Hematopoietic multipotent progenitor cell (in vitro differentiated cells): ENCODE measurements around the gene SIRT4. TPM values are rescaled to one million over a fixed set of nuclear protein-coding genes. Genes with fewer than 3 reads are reported as not detected.
A peak's percentile ranks its signal among the peaks of the same experiment; 100 is the strongest.
"Not testable (repeated sequence)": the region's sequence is repeated elsewhere in the genome, so short reads cannot be mapped to it uniquely, and the experiment has no call there.

Experiments used
- DNase-seq, 3 donors: peaks; one replicate each; pipeline ENCODE4 v3.0.0-alpha.2; 2011 to 2015; ENCODE audit warnings: low read depth in 2 of 3, low spot score in 2 of 3
- total RNA-seq: library from RNA; depleted of rRNA; stranded (reverse); fragments of >200 nt; gene quantifications from one replicate; pipeline ENCODE4 v1.2.3, GENCODE V29; 2012

The SIRT4 gene
- total RNA-seq, 1 donor = 1.1 TPM

DNA sequence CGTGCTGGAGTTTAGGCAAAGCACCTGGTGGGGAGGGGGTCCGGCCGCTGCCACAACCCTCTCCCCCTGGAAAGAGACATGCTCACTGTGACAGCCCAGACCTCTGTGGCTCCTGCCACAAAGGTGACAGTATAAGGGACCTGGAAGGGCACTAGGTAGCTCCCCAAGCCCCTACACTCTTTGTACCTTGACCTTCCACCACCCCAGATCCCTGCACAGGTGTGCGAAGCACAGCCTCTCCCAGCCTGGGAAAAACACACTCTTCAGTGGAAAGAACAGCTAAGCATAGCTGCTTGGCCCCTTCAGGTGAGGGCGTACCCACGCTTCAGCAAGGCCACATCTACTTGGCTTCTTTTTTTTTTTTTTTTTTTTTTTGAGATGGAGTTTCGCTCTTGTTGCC, 30.4 kb downstream of the SIRT4 start:
- DNase-seq = no peak

DNA sequence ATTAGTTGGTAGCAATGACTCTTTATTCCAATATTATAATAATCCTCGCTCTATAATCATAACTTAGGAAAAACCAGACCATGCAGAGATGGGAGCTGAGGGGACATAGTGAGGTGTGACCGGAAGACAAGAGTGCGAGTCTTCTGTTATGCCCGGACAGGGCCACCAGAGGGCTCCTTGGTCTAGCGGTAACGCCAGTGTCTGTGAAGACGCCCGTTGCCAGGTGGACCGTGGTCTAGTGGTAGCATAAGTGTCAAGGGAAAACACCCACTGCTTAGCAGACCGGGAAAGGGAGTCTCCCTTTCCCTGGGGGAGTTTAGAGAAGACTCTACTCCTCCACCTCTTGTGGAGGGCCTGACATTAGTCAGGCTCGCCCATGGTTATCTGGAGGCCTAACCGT, 33.3 kb downstream of the SIRT4 start:
- DNase-seq = peak in 1 of 3 donors; percentile 40

DNA sequence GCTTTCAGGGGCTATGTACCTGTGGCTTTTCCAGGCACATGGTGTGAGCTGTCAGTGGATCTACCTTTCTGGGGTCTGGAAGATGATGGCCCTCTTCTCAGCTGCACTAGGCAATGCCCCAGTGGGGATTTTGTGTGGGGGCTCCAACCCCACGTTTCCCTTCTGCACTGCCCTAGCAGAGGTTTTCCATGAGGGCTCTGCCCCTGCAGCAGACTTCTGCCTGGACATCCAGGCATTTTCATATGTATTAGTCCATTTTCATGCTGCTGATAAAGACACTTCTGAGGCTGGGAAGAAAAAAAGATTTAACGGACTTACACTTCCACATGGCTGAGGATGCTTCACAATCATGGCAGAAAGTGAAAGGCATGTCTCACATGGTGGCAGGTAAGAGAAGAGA, 34.3 kb downstream of the SIRT4 start:
- DNase-seq = not testable (repeated sequence)

DNA sequence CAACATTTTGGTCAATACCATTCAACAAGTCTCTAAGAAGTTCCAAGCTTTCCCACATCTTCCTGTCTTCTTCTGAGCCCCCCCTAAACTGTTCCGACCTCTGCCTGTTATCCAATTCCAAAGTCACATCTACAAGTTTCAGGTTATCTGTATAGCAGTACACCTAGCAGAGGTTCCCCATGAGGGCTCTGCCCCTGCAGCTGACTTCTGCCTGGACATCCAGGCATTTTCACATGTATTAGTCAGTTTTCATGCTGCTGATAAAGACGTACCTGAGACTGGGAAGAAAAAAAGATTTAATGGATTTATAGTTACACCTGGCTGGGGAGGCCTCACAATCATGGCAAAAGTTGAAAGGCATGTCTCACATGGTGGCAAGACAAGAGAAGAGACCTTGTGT, 35.6 kb downstream of the SIRT4 start:
- no peak for DNase-seq

DNA sequence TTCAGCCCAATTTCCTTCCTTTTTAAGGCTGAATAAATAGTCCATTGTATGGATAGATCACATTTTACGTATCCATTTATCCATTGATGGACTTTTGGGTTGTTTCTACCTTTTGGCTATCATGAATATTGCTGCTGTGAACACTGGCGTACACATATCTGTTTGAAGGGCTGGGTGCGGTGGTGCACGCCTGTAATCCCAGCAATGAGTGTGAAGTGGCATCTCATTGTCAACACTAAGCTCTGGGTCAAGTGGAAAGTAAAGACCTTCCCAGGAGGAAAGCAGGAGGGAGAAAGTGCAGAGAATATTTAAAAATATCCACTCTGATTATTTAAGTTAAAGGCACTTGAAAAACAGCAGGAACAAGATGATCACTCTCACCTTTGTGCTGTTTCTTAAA, 37.1 kb downstream of the SIRT4 start:
- DNase-seq = no peak

DNA sequence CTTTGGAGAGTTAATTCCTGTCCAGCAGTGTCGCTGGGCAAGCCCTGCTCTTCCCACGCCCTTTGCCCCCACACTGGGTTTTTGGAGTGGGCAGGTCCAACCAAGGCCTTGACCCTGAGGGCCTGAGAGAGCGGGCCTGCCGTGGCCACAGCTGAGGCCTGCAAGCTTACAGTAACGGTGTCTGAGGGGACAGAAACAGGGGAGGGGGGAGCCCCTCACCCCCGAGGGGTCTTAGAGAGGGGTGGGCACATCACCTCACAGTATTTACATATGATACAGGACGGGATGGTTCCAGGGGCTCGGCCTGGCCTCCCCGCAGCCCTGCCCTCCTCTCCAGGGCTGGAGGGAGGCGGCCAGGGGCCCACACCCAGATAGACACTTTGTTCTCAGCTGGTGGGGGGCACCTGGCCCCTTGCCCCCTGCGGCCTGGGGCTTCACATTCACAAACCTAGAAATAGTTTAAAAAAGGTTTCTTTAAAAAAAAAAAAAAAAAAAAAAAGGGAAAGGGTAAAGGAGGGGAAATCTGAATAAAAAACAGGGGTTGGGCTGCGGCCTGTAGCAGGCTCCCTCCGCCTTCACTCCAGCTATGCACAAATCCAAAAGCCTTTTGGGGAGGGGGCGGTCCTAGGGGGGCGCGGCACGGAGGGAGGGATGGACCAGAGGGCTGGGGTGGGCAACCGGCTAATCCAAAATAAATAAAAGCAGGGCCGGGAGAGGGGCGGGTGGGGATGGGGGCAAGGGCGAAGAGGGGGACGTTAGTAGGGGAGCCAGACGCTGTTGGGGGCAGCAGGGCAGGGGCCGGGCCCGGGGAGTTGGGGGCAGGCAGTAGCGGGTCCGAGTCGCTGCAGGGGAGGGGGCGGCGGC, 40.3 kb downstream of the SIRT4 start:
- DNase-seq = no peak

DNA sequence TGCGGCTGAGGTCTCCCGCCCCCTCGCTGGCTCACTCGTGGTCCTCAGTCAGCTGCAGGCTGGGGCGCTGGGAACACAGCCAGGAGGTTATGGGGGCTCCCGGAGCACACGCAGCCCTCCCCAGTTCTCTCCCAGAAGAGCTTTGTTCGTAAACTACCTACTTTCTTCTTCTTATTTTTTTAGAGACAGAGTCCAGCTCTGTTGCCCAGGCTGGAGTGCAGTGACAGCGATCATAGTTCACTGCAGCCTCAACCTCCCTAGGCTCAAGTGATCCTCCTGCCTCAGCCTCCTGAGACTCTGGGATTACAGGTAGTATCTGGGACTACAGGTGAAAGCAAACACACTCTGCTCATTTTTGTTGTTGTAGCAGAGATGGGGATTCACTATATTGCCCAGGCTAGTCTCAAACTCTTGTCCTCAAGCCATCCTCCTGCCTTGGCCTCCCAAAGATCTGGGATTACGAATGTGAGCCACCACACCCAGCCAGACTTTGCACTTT, 41.0 kb downstream of the SIRT4 start:
- DNase-seq = no peak

DNA sequence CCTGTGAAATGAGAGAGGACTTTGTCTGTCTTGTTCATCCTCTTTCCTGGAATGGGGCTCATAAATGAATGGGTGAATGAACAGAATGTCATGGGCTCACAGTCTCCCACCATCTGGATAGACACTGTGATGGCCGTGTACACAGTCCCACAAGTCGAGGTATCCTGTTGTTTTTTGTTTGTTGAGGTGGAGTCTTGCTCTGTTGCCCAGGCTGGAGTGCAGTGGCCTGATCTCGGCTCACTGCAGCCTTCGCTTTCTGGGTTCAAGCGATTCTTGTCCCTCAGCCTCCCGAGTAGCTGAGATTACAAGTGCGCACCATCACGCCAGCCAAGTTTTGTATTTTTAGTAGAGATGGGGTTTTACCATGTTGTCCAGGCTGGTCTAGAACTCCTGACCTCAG, 41.6 kb downstream of the SIRT4 start:
- no peak for DNase-seq

DNA sequence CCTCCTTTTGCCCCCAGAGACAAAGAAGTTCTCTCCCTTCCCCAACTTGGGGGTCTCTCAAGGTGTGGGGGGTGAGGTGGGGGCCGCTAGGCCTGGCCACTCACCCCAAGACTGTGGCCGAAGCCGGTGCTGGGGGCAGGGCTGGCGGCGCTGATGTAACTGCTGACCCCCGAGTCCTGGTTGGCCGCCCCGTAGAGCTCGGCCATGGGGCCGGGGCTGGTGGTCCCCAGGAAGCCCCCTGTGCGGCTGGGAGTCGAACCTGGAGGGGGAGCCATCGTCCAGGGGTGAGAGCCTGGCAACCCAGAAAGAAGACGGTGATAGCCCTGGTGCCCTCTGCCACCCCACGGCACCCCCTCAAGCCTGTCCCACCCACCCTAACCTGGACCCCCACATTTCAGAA, 43.9 kb downstream of the SIRT4 start:
- DNase-seq = no peak

DNA sequence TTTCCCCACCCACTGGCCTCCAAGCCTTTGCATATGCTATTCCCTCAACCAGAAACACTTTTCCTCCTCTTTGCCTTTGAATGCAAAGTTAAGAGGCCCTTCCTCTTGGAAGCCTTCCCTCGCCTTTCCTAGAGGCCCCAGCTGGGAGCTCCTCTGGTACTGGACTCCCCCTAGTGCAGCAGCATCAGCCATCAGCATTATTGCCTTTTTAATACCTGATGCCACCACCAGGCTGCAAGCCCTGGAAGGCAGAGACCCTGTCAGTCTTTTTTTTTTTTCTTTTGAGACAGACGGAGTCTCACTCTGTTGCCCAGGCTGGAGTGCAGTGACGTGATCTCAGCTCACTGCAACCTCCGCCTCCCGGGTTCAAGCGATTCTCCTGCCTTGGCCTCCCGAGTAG, 44.6 kb downstream of the SIRT4 start:
- DNase-seq = no peak

DNA sequence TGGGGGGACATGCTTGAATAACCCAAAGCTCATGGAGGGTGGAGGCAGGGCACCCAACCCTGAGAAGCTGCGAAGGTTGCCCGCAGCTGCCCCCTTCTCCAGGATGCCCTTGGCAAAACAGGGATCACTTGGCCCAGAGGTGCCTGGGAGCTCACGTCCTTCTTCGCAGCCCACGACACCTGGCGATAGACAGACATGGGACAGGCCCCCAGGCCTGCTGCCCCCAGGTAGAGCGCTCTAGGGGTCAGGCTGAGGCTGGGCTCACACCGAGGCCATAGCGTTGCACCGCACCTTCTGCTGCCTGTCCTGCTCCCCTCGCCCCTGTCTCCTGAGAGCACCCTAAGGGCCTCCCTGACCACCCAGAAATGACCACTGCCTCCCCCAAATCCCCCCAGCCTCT, 45.6 kb downstream of the SIRT4 start:
- no peak for DNase-seq

DNA sequence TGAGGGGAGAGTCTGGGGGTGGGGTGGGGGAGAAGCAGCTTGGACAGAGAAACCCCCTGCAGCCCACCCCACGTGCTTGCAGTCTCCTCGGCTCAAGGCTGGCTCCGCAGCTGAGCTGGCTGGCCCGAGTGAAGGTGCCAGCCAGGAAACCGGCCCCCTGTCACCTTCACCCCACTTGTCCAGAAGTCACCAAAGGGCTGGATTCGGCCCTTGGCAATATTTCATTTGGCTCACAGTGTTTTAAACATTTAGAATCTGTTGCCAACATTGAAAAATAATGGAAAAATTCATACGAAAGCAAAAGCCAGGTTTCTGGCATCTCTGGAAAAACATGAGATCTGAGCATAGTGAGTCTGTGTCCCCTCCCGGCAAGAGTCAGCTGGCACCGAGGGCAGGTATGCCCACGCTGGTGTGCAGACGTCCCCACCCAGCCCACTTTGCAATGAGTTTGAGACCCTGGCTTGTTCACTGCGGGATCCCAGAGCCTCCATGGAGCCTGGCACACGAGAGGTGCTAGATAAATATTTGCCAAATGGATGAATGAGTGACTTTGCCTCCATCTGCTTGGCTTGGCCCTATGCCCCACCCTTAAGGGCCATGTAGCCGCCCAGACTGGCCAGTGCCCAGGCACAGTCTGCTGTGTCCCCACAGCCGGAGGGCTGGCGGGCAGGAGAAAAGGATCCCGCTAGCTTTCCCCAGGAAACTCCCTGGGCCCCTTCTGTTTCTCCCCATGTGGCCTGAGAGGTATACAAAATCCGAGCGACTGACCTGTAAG, 48.6 kb downstream of the SIRT4 start:
- DNase-seq = no peak

DNA sequence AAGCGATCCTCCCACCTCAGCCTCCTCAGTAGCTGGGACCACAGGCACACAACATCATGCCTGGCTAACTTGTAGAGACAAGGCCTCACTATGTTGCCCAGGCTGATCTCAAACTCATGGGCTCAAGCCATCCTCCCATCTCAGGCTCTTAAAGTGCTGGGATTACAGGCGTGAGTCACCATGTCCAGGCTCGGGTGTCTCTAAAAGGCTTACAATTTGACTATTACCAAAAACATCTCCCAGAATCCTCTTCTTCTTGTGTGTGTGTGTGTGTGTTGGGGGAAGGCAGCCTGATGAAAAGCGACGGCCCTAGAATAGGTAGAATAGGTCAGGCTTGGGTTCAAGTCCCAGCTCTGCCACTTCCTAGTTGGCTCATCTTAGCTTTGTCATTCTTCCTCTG, 50.0 kb downstream of the SIRT4 start:
- no peak for DNase-seq

DNA sequence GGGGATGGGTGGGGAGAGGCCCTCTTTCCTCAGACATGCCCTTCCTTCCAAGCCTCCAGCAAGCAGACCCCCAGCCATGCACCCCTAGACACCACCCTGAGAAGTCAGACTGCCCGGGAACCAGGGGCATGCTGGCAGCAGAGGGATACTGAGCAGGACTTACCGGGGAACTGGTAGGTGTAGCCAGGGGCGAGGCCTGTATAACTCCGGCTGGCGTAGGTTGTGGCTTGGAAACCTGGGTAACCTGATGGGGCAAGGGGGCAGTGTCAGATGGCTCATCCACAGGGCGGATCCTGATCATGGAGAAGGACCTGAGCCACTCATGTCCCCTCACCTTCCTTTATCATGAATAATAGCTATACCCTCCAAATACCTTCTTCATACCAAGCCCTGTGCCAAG, 51.0 kb downstream of the SIRT4 start:
- no peak for DNase-seq

DNA sequence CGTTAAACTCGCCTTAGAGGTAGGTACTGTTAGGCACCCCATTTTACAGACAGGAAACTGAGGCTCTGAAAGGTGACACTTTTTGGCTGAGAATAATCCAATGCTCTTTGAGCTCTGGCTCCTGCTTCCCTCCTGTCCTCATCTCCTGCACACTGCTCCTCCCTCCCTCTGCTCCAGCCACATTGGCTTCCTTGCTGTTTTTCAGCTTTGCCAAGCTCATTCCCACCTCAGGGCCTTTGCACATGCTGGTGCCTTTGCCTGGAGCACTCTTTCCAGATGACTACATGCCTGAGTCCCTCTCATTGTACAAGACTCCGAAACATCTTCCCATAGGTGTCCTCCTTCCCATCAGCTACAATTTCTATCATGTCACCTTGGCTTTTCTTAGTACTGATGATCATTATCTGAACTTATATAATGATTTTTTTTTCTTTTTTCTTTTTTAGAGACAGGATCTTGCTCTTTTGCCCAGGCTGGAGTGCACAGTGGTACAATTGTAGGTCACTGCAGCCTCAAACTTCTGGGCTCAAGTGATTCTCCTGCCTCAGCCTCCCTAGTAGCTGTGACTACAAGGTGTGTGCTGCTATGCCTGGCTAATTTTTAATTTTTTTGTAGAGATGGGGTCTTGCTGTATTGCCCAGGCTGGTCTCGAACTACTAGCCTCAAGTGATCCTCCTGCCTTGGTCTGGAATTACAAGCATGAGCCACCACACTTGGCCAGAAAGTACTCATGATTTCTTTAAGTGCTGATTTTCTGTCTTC, 51.6 kb downstream of the SIRT4 start:
- no peak for DNase-seq

DNA sequence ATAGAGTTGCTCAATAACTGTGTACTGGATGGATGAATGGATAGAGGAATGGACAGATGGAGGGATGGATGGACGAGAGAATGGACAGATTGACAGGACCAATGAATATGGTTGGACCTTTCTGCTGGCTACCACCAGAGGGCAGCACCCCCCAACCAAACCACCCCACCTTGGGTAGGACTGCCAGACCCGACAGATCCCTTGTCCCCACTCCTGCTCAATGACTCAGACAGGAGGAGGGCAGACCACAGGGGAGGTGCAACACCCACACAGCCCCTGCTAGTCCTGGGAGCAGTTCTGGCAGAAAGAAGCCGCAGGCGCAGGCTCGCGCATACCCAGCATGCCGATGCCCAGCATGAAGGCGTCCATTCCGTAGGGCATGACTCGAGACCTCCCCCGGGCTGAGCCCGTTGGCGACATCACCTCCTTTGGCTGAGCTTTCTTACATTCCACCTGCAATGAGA, 54.5 kb downstream of the SIRT4 start:
- peak; percentile 50 to 89 (median 86) for DNase-seq

DNA sequence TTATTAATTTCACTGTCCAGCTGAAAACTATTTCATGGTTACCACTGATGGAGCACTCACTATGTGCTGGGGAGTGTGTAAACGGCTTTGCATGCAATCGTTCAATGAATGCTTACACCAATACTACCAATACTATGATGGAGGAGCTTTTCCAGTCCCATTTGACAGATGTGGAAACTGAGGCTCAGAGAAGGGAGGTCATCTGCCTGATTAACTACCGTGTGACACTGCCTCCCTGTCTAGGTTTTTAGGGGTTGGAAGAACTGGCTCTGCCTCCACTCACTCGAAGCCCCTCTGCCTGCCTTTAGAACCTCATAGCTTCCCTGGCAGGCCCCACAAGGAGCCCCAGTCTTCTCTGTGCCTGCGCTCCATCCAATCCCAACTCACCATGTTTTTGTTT, 55.0 kb downstream of the SIRT4 start:
- DNase-seq = no peak

DNA sequence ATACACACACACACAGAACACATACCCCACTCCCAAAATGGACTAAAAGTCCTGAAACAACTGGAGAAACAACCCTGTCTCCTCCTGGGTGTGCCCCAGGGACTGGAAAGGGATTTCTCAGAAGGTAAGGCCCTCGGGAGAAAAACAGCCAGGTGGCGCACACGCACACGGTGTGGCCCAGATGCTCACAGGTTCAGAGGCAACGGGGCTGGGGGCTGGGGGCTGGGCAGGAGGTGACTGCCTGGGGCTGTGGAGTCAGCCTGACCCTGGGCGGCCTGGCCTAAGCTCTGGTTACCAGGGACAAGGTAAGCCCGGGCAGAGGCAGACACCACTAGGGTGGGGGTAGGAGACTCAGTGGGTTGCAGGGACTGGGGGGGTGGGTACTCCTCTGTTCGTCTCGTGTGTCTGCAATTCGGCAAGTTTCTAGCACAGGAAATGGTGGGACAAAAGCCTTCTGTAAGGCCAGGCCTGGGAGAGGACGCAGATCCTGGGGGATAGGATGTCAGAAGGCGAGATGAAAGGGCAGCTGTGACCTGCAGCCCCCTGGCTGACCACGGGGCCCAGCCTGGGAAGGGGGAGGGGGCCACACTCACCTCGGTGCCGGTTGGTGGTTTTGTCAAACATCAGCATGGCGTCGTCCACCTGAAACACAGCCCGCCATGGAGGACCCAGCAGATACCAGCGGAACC, 56.4 kb downstream of the SIRT4 start:
- DNase-seq = no peak

DNA sequence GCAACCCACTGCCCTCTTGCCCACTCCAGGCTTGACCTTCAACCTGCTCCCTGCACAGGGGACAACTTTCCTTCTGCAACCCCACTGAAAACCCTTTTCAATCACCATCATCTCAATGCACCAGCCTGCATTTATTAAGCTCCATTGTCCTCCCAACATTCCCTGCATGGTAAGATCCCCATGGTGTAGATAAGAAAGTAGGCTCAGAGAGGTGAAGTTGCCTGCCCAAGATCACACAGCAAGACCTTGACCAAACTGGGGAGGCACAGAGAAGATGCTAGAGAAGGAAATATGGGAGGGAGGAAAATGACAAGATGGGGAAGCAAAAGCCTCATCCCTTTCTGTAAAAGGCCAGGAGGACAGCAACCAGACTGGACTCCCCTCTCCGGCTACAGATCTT, 57.0 kb downstream of the SIRT4 start:
- no peak for DNase-seq

DNA sequence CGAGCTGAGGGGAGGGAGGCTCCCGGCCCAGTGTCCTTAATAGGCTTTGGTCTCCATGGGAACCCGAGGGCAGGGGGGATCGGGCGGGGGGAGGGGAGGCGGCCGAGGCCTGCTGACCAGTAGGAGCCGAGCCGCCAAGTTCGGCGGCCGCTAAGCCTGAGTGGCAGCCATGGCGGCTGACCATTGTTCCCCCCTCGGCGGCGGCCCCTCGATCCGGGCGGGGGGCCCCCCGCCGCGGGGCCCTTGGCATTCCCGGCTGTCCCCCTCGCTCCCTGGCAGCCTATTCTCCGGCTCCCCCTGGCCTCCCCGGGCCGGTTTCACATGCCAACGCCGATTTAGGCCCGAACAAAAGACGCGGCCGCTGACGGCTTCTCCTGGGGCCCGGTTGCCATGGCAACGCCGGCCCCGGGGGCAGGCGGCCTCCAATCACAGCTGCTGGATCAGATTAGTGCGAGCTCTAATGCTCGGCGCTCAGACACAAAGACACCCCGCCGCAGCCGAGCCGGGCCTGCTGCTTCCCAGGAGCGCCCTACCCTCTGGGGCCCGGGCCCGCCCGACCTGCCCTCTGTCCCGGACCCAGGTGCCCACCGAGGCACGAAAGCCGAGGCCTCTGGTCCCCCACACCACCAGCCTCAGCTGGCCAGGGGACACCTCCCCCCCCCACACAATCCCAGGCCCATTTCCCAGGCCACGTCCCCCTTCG, 59.5 kb downstream of the SIRT4 start:
- DNase-seq = peak in 2 of 3 donors; percentile 70 to 80
